ENCODE measurements around the gene RILP. TPM values are rescaled to one million over a fixed set of nuclear protein-coding genes. Genes with fewer than 3 reads are reported as not detected.

Gene RILP
- total RNA-seq, 4 donors from 2014 or later = 17.0 to 32.7 (median 19.5) TPM

DNA sequence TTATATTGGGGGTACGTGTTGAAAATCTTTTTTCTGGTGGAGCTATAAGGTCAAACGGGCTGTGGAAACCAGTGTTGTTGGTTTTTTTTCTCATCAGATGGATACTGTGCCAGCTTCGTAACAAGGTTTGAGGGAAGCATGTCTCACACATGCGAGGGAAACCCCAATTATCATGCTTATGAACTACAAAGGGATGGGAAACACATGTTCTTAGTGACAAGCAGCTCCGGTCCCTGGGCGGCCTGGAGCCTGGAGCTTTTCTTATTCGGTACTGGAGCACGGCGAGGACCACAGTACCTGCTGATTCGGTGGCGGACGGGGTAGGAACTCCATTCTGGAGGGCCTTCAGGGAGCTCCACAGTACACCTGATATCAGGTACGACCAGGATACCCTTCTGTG is 33.6 kb downstream of the RILP start:
- intact Hi-C loops (cut with DNase I; ENCODE audit: low total_unique reads) = no loop called here
- DNase-seq (ENCODE audit: low spot score in 2 of 2) = no peak
- 77 to 82% methylated on average over 13 of the region's 13 CpGs for WGBS, 2 donors

DNA sequence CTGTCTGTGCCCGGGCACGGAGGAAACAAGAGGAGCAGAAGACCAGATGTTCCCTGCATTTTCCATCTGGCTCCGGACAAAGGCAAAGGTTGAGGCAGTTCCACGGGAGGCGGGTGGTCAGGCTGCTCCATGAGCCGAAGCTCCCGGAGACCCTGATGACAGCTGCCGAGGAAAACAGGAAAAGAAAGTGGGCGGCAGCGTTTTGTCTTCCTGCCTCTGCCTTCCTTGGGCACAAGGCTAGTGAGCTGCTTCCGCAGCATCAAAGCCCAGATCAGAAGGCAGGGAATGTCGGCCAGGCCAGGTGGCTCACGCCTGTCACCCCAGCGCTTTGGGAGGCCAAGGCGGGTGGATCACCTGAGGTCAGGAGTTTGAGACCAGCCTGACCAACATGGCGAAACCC is 37.3 kb downstream of the RILP start:
- no peak overlapping the region for H3K4me3 ChIP-seq (ENCODE audit: low read depth, poor library complexity, severe bottlenecking)
- 71 to 85% methylated on average over 16 of the region's 16 CpGs for WGBS, 2 donors
- intact Hi-C loops (cut with DNase I; ENCODE audit: low total_unique reads) = no loop called here
- no peak for TF ChIP-seq POLR2A (IDR thresholded peaks at IDR 0.05)
- TF ChIP-seq CTCF (IDR thresholded peaks at IDR 0.05) = no peak
- DNase-seq (ENCODE audit: low spot score in 2 of 2) = no peak

More for the DNA sequence above, 33.6 kb downstream of the RILP start:
- TF ChIP-seq CTCF (IDR thresholded peaks at IDR 0.05) (no peak), POLR2A (IDR thresholded peaks at IDR 0.05) (no peak)
- no peak overlapping the region for H3K4me3 ChIP-seq (ENCODE audit: low read depth, poor library complexity, severe bottlenecking)

GRCh38 chr17:1611715-1612114 is 38.0 kb downstream of the RILP start:
- TF ChIP-seq POLR2A (IDR thresholded peaks at IDR 0.05) = no peak
- TF ChIP-seq CTCF (IDR thresholded peaks at IDR 0.05) = no peak
- intact Hi-C loops (cut with DNase I; ENCODE audit: low total_unique reads) = no loop called here
- H3K4me3 ChIP-seq (ENCODE audit: low read depth, poor library complexity, severe bottlenecking) = no peak overlapping the region
- WGBS, 2 donors = 68 to 74% methylated on average over 10 of the region's 10 CpGs
- no peak for DNase-seq (ENCODE audit: low spot score in 2 of 2)

- DNase-seq (ENCODE audit: low spot score in 2 of 2) = no peak
- no peak for TF ChIP-seq POLR2A (IDR thresholded peaks at IDR 0.05)
- no peak for TF ChIP-seq CTCF (IDR thresholded peaks at IDR 0.05)
- intact Hi-C loops (cut with DNase I; ENCODE audit: low total_unique reads) = no loop called here
- no peak overlapping the region for H3K4me3 ChIP-seq (ENCODE audit: low read depth, poor library complexity, severe bottlenecking)
- WGBS, 2 donors = 70 to 89% methylated on average over 7 of the region's 7 CpGs
Measured at GRCh38 chr17:1608676-1609075, 41.0 kb downstream of the RILP start.

- no peak overlapping the region for H3K4me3 ChIP-seq (ENCODE audit: low read depth, poor library complexity, severe bottlenecking)
- intact Hi-C loops (cut with DNase I; ENCODE audit: low total_unique reads) = no loop called here
- no peak for DNase-seq (ENCODE audit: low spot score in 2 of 2)
- 83 to 85% methylated on average over 5 of the region's 5 CpGs for WGBS, 2 donors
- TF ChIP-seq POLR2A (IDR thresholded peaks at IDR 0.05) (no peak), CTCF (IDR thresholded peaks at IDR 0.05) (no peak)
Measured at GRCh38 chr17:1607971-1608320, 41.7 kb downstream of the RILP start.

- 83 to 85% methylated on average over 15 to 26 of the region's 26 CpGs for WGBS, 2 donors
Measured at GRCh38 chr17:1606352-1606985, 43.2 kb downstream of the RILP start.

More at GRCh38 chr17:1606352-1606985, 43.2 kb downstream of the RILP start:
- H3K4me3 ChIP-seq (ENCODE audit: low read depth, poor library complexity, severe bottlenecking) = no peak overlapping the region
- TF ChIP-seq POLR2A (IDR thresholded peaks at IDR 0.05) = no peak
- intact Hi-C loops (cut with DNase I; ENCODE audit: low total_unique reads) = no loop called here
- DNase-seq (ENCODE audit: low spot score in 2 of 2) = no peak

Data from lower leg skin (tissue), 4 donors.